H1 (cell line): ENCODE results near the gene SYF2. TPM values are rescaled to one million over a fixed set of nuclear protein-coding genes. Genes with fewer than 3 reads are reported as not detected.

Experiments
- CTCF ChIA-PET: fragments of 300-600 bp; sonication (Branson Sonifier 250); formaldehyde crosslinking; loops from one replicate; lab custom pipeline; 2021; ENCODE audit not compliant: partially characterized antibody; lab: Charles Lee
- POLR2A ChIA-PET: fragments of 300-600 bp; sonication (Branson Sonifier 250); formaldehyde crosslinking; loops from one replicate; lab custom pipeline; 2021; ENCODE audit warnings: inconsistent platforms; ENCODE audit not compliant: partially characterized antibody; lab: Charles Lee
- DNase-seq, 2 experiments: peaks; one replicate each; pipeline versions ENCODE4 v3.0.0 to v3.0.0-alpha.2; 2010 to 2022; ENCODE audit warnings: low spot score in 2 of 2, low read depth in 1 of 2, mixed read lengths in 1 of 2
- FAIRE-seq: peaks from 2 replicates; lab custom pipeline; 2011; peaks lifted over from hg19 to GRCh38; lab: Jason Lieb, UNC
- H2AFZ ChIP-seq: 2 replicates; pipeline ENCODE4 v1.8.1; 2012; ENCODE audit warnings: low read length, inconsistent platforms
- H2AK5ac ChIP-seq: 2 replicates; pipeline ENCODE4 v1.6.1; 2013; ENCODE audit warnings: low read depth, low read length
- H2BK120ac ChIP-seq: replicated peaks from 2 replicates; pipeline ENCODE3; 2013; ENCODE audit warnings: low read depth, low read length, inconsistent platforms
- H2BK12ac ChIP-seq: 2 replicates; pipeline ENCODE4 v1.6.1; 2013; ENCODE audit warnings: low read depth, low read length
- H2BK15ac ChIP-seq: 2 replicates; pipeline ENCODE4 v1.6.1; 2013; ENCODE audit warnings: low read length
- H2BK20ac ChIP-seq: 2 replicates; pipeline ENCODE4 v1.6.1; 2013; ENCODE audit warnings: low read length
- H2BK5ac ChIP-seq: 2 replicates; pipeline ENCODE4 v1.6.1; 2013; ENCODE audit warnings: low read depth, low read length
- H3K14ac ChIP-seq: 2 replicates; pipeline ENCODE4 v1.6.1; 2013; ENCODE audit warnings: inconsistent platforms; ENCODE audit not compliant: insufficient read length
- H3K18ac ChIP-seq: 2 replicates; pipeline ENCODE4 v1.6.1; 2013; ENCODE audit warnings: low read length; ENCODE audit errors: extremely low read depth
- H3K23ac ChIP-seq: 2 replicates; pipeline ENCODE4 v1.6.1; 2013; ENCODE audit warnings: inconsistent platforms; ENCODE audit not compliant: insufficient read length
- H3K23me2 ChIP-seq: 2 replicates; pipeline ENCODE4 v1.6.1; 2013; ENCODE audit warnings: low read depth, low read length
- H3K27ac ChIP-seq: 2 replicates; pipeline ENCODE4 v1.6.1; 2011; ENCODE audit warnings: low read depth, low read length, inconsistent platforms
- H3K27me3 ChIP-seq, 4 experiments: replicated peaks in 1 of 4; 1 replicate in 1 of 4; 2 replicates in 3 of 4; pipeline versions ENCODE4 v1.6.1 to v1.8.1; 2011 to 2013; ENCODE audit warnings: low read length in 3 of 4, mild to moderate bottlenecking in 3 of 4, inconsistent platforms in 2 of 4, mixed read lengths in 2 of 4, moderate library complexity in 1 of 4; ENCODE audit not compliant: control insufficient read depth in 3 of 4, insufficient read depth in 3 of 4; ENCODE audit errors: extremely low read depth in 1 of 4
- H3K36me3 ChIP-seq, 4 experiments: 2 replicates each; pipeline versions ENCODE4 v1.6.1 to v1.8.1; 2011 to 2013; ENCODE audit warnings: mild to moderate bottlenecking in 4 of 4, low read length in 3 of 4, moderate library complexity in 2 of 4, control low read depth in 1 of 4, inconsistent platforms in 1 of 4; ENCODE audit not compliant: insufficient read depth in 4 of 4, control insufficient read depth in 2 of 4
- H3K4ac ChIP-seq: replicated peaks from 2 replicates; pipeline ENCODE3; 2013; ENCODE audit warnings: low read length, low read depth, mixed read lengths, inconsistent platforms; ENCODE audit not compliant: insufficient read length
- H3K4me1 ChIP-seq, 4 experiments: replicated peaks in 1 of 4; 1 replicate in 1 of 4; 2 replicates in 3 of 4; pipeline versions ENCODE4 v1.6.1 to v1.8.1; 2011 to 2013; ENCODE audit warnings: low read length in 3 of 4, inconsistent platforms in 2 of 4, mixed read lengths in 1 of 4; ENCODE audit not compliant: insufficient read depth in 4 of 4, control insufficient read depth in 3 of 4
- H3K4me2 ChIP-seq, 2 experiments: 2 replicates each; pipeline versions ENCODE4 v1.6.1 to v1.8.1; 2011 to 2013; ENCODE audit warnings: low read depth in 2 of 2, low read length in 2 of 2, control low read depth in 1 of 2, inconsistent platforms in 1 of 2, mild to moderate bottlenecking in 1 of 2; ENCODE audit not compliant: insufficient read depth in 1 of 2
- H3K4me3 ChIP-seq, 4 experiments: fragments of 200-600, 300-600 bp in 1 of 4; sonication (generic), shearing (Covaris generic), sonication (Bioruptor Twin) in 1 of 4; 2 replicates each; pipeline versions ENCODE4 v1.5.1 to v1.8.1; 2011 to 2016; ENCODE audit warnings: low read length in 4 of 4, low read depth in 3 of 4, control low read depth in 2 of 4, inconsistent platforms in 2 of 4, mild to moderate bottlenecking in 2 of 4, mixed read lengths in 1 of 4, moderate library complexity in 1 of 4; ENCODE audit not compliant: insufficient read depth in 2 of 4; ENCODE audit errors: extremely low read depth in 1 of 4
- H3K56ac ChIP-seq: replicated peaks from 2 replicates; pipeline ENCODE3; 2013; ENCODE audit warnings: low read depth, mild to moderate bottlenecking, mixed read lengths, low read length, inconsistent platforms; ENCODE audit not compliant: insufficient read length
- H3K79me1 ChIP-seq: 2 replicates; pipeline ENCODE4 v1.6.1; 2013; ENCODE audit warnings: low read depth, low read length, control low read depth
- H3K79me2 ChIP-seq, 2 experiments: 2 replicates each; pipeline versions ENCODE4 v1.6.1 to v1.8.1; 2012 to 2013; ENCODE audit warnings: low read length in 2 of 2, mild to moderate bottlenecking in 2 of 2, inconsistent platforms in 1 of 2; ENCODE audit not compliant: insufficient read depth in 2 of 2, control insufficient read depth in 1 of 2
- H3K9ac ChIP-seq, 4 experiments: replicated peaks in 1 of 4; 1 replicate in 1 of 4; 2 replicates in 3 of 4; pipeline versions ENCODE4 v1.6.1 to v1.8.1; 2011 to 2013; ENCODE audit warnings: low read depth in 3 of 4, low read length in 3 of 4, control low read depth in 2 of 4, mild to moderate bottlenecking in 2 of 4, moderate library complexity in 2 of 4, inconsistent platforms in 1 of 4; ENCODE audit errors: extremely low read depth in 1 of 4
- H3K9me3 ChIP-seq, 2 experiments: 2 replicates each; pipeline versions ENCODE4 v1.6.1 to v1.8.1; 2012 to 2013; ENCODE audit warnings: mild to moderate bottlenecking in 2 of 2, moderate library complexity in 2 of 2, control low read depth in 1 of 2, inconsistent platforms in 1 of 2, low read depth in 1 of 2, low read length in 1 of 2, mixed read lengths in 1 of 2; ENCODE audit not compliant: insufficient read depth in 2 of 2
- H4K20me1 ChIP-seq, 2 experiments: replicated peaks in 1 of 2; 2 replicates each; pipeline versions ENCODE3 to v1.8.1; 2011 to 2013; ENCODE audit warnings: inconsistent platforms in 2 of 2, low read length in 2 of 2, mild to moderate bottlenecking in 1 of 2; ENCODE audit not compliant: insufficient read depth in 2 of 2, control insufficient read depth in 1 of 2
- H4K5ac ChIP-seq: 2 replicates; pipeline ENCODE4 v1.6.1; 2013; ENCODE audit warnings: low read length, low read depth, mixed read lengths, inconsistent platforms; ENCODE audit not compliant: insufficient read length
- H4K8ac ChIP-seq: 2 replicates; pipeline ENCODE4 v1.8.0; 2013; ENCODE audit warnings: mild to moderate bottlenecking, moderate library complexity, low read length, inconsistent platforms; ENCODE audit not compliant: insufficient read depth; ENCODE audit errors: extremely low read depth
- H4K91ac ChIP-seq: replicated peaks from 2 replicates; pipeline ENCODE3; 2013; ENCODE audit warnings: low read length, mixed read lengths, inconsistent platforms; ENCODE audit not compliant: insufficient read length
- CEBPB ChIP-seq: IDR thresholded peaks from 2 replicates; pipeline ENCODE4 v1.6.1; 2012; ENCODE audit warnings: low read depth, low read length
- HDAC6 ChIP-seq: IDR thresholded peaks from one replicate; pipeline ENCODE4 v1.7.1; 2012; ENCODE audit warnings: low read depth, mild to moderate bottlenecking, inconsistent platforms, low read length, moderate library complexity
- JUN ChIP-seq: IDR thresholded peaks from 2 replicates; pipeline ENCODE4 v1.6.1; 2011; ENCODE audit warnings: low read depth, mild to moderate bottlenecking, improper control_type of control experiment, low read length
- KDM4A ChIP-seq: IDR thresholded peaks from one replicate; pipeline ENCODE4 v1.7.1; 2012; ENCODE audit warnings: low read depth, mild to moderate bottlenecking, moderate library complexity, low read length, inconsistent platforms; ENCODE audit not compliant: severe bottlenecking
- POU5F1 ChIP-seq: IDR thresholded peaks from 2 replicates; pipeline ENCODE4 v1.6.1; 2011; ENCODE audit warnings: low read depth, mild to moderate bottlenecking, low read length, moderate library complexity
- RNF2 ChIP-seq: fragments of 200-900, 300-1000 bp; sonication (generic); IDR thresholded peaks from 2 replicates; pipeline ENCODE4 v1.7.1; 2016; ENCODE audit warnings: borderline replicate concordance, low read depth, mild to moderate bottlenecking, antibody characterized with exemption, low read length; ENCODE audit not compliant: poor library complexity, severe bottlenecking; ENCODE audit errors: missing control alignments
- WGBS, 2 experiments: shearing (Covaris generic) in 1 of 2; methylation state at CpG; one replicate each; pipeline versions ENCODE4 v1.1.6 to v1.1.7; 2013 to 2015; ENCODE audit warnings: low lambda C conversion rate in 2 of 2, mixed read lengths in 2 of 2, inconsistent platforms in 1 of 2, low coverage in 1 of 2, missing lambda C conversion rate in 1 of 2; ENCODE audit not compliant: insufficient replicate concordance in 2 of 2, insufficient coverage in 1 of 2, insufficient read length in 1 of 2; ENCODE audit errors: extremely low coverage in 1 of 2, missing lambda C conversion rate in 1 of 2; 5-methylcytosine and 5-hydroxymethylcytosine counted together
- polyA plus RNA-seq, 7 experiments: library from polyadenylated mRNA; depleted of rRNA in 3 of 7; stranded (reverse) in 5 of 7; unstranded in 2 of 7; fragments of >200 nt in 5 of 7; fragments of 200-250 nt in 2 of 7; gene quantifications; 1 replicate in 5 of 7; 2 replicates in 1 of 7; 4 replicates in 1 of 7; pipeline versions ENCODE4 v1.2.1 to v1.2.3, GENCODE V29; 2011 to 2013; ENCODE audit warnings: missing spikeins in 2 of 7, mixed read lengths in 2 of 7
- total RNA-seq: library from RNA; stranded (reverse); fragmentation: NEBNext Ultra II Directional; extraction: Animal tissue kit (Norgen Biotek cat#: 25700); gene quantifications from 2 replicates; pipeline ENCODE4 v1.2.1, GENCODE V29; 2021

SYF2 gene
- total and polyA plus RNA-seq, 2 of the 8 experiments (the other 6 are each of a cell fraction or from before 2014, with no cell fraction given) = 7.5 to 33.0 TPM

- Histone ChIP-seq H3K4me3 (no peak overlapping the region), H2AFZ (no peak overlapping the region)
- TF ChIP-seq CEBPB (no peak), POU5F1 (no peak), RNF2 (no peak), KDM4A (no peak), JUN (no peak), HDAC6 (no peak)
These were observed 19.6 kb downstream of the SYF2 start for GRCh38 chr1:25212725-25213124.

More at GRCh38 chr1:25212725-25213124, 19.6 kb downstream of the SYF2 start:
- H3K79me1 ChIP-seq = no peaks in the 10 kb centered on the region
- H2BK120ac ChIP-seq = no peak overlapping the region
- H2BK5ac ChIP-seq = no peak overlapping the region
- H3K9ac ChIP-seq = no peak overlapping the region
- H4K20me1 ChIP-seq = no peaks in the 10 kb centered on the region
- no peak overlapping the region for H4K8ac ChIP-seq
- H3K23me2 ChIP-seq = no peaks in the 10 kb centered on the region
- ChIA-PET CTCF (interaction anchor here (0.7 kb wide), 1 partner anchor 14 kb away, joined by 3 read pairs; no protein-coding TSS in a partner anchor), POLR2A (no interaction called here)
- DNase-seq (no peak), FAIRE-seq (no peak)
- WGBS, 2 experiments = 76% methylated on average over 5 of the region's 5 CpGs; no CpG with 5 or more reads in 1 of the 2 experiments
- H3K27me3 ChIP-seq = no peaks in the 10 kb centered on the region
- H3K56ac ChIP-seq = no peak overlapping the region
- no peak overlapping the region for H3K14ac ChIP-seq
- H3K79me2 ChIP-seq = no peaks in the 10 kb centered on the region
- H3K4me2 ChIP-seq = no peak overlapping the region
- H4K5ac ChIP-seq = no peak overlapping the region
- no peaks in the 10 kb centered on the region for H3K36me3 ChIP-seq
- H2BK20ac ChIP-seq = no peak overlapping the region
- H4K91ac ChIP-seq = no peak overlapping the region
- no peak overlapping the region for H2AK5ac ChIP-seq
- H3K4me1 ChIP-seq = no peaks in the 10 kb centered on the region
- H2BK15ac ChIP-seq = no peak overlapping the region
- no peak overlapping the region for H3K4ac ChIP-seq
- H3K9me3 ChIP-seq = no peaks in the 10 kb centered on the region
- no peak overlapping the region for H3K27ac ChIP-seq
- no peak overlapping the region for H2BK12ac ChIP-seq
- H3K23ac ChIP-seq = no peak overlapping the region
- H3K18ac ChIP-seq = no peak overlapping the region
